PC-9 (cell line): ENCODE data around the gene FOXP1. TPM values are rescaled to one million over a fixed set of nuclear protein-coding genes. Genes with fewer than 3 reads are reported as not detected.

Source experiments
- BruUV-seq: library from RNA; stranded (reverse); fragments of 400-500 nt; replicated peaks from 2 replicates; lab custom pipeline; 2021; lab: Mats Ljungman, UMichigan
- CTCF ChIA-PET: fragments of 300-600 bp; sonication (Branson Sonifier 250); formaldehyde crosslinking; loops from one replicate; lab custom pipeline; 2022; ENCODE audit warnings: antibody characterized with exemption; lab: Charles Lee
- POLR2A ChIA-PET: fragments of 300-600 bp; sonication (Branson Sonifier 250); formaldehyde crosslinking; loops from one replicate; lab custom pipeline; 2022; ENCODE audit warnings: antibody characterized with exemption; ENCODE audit not compliant: unreplicated experiment; lab: Charles Lee
- DNase-seq, 2 experiments: peaks; one replicate each; pipeline versions ENCODE4 v3.0.0 to v3.0.0-alpha.2; 2015 to 2022; ENCODE audit warnings: mixed read lengths in 1 of 2
- H2AFZ ChIP-seq: fragments of 200-600 bp; sonication (generic); 2 replicates; pipeline ENCODE4 v1.8.1; 2017; ENCODE audit warnings: antibody characterized with exemption
- H3F3A ChIP-seq: fragments of 200-600 bp; sonication (generic); 2 replicates; pipeline ENCODE4 v1.8.1; 2017; ENCODE audit warnings: antibody characterized with exemption, mild to moderate bottlenecking, low read depth; ENCODE audit not compliant: insufficient read depth
- H3K27ac ChIP-seq: fragments of 200-600 bp; sonication (generic); 2 replicates; pipeline ENCODE4 v1.6.1; 2016; ENCODE audit warnings: mixed run types
- H3K27me3 ChIP-seq: fragments of 200-600 bp; sonication (generic); 2 replicates; pipeline ENCODE4 v1.6.1; 2016; ENCODE audit warnings: low read depth, mixed run types; ENCODE audit not compliant: insufficient read depth
- H3K36me3 ChIP-seq: fragments of 200-600 bp; sonication (generic); 2 replicates; pipeline ENCODE4 v1.6.1; 2016; ENCODE audit warnings: low read depth, mixed run types
- H3K4me1 ChIP-seq: fragments of 200-600 bp; sonication (generic); replicated peaks from 2 replicates; pipeline ENCODE4 v1.6.1; 2016; ENCODE audit warnings: mixed run types; ENCODE audit not compliant: insufficient read depth
- H3K4me2 ChIP-seq: fragments of 200-600 bp; sonication (generic); 2 replicates; pipeline ENCODE4 v1.6.1; 2017; ENCODE audit warnings: mixed run types
- H3K4me3 ChIP-seq: fragments of 200-600 bp; sonication (generic); 2 replicates; pipeline ENCODE4 v1.6.1; 2016; ENCODE audit warnings: mixed run types
- H3K79me2 ChIP-seq: fragments of 200-600 bp; sonication (generic); 2 replicates; pipeline ENCODE4 v1.6.1; 2017; ENCODE audit warnings: low read depth, mixed run types
- H3K9me2 ChIP-seq: fragments of 200-600 bp; sonication (generic); 2 replicates; pipeline ENCODE4 v1.8.1; 2017; ENCODE audit warnings: mild to moderate bottlenecking; ENCODE audit not compliant: insufficient read depth
- H3K9me3 ChIP-seq: fragments of 200-600 bp; sonication (generic); 2 replicates; pipeline ENCODE4 v1.8.1; 2016; ENCODE audit warnings: low read depth; ENCODE audit not compliant: insufficient read depth
- H4K20me1 ChIP-seq: fragments of 200-600 bp; sonication (generic); 2 replicates; pipeline ENCODE4 v1.8.1; 2017; ENCODE audit not compliant: insufficient read depth
- EZH2 ChIP-seq: fragments of 200-600 bp; sonication (generic); IDR thresholded peaks from 2 replicates; pipeline ENCODE4 v1.8.0; 2017; ENCODE audit warnings: antibody characterized with exemption, low read depth
- intact Hi-C: fragments of 100-400 bp; cut with micrococcal nuclease; formaldehyde crosslinking; loops from one replicate; pipeline ENCODE4 v1.10.0; 2022; ENCODE audit not compliant: unreplicated experiment
- total RNA-seq: library from RNA; stranded (reverse); gene quantifications from 2 replicates; pipeline ENCODE4 v1.2.3, GENCODE V29; 2021
- TF ChIP-seq, protein P1 (sequence below): fragments of 200-600 bp; sonication (generic); conservative IDR thresholded peaks from 2 replicates; pipeline ENCODE4 v1.6.1; 2017; ENCODE audit warnings: mixed run types, antibody characterized with exemption, mild to moderate bottlenecking, moderate library complexity

Gene FOXP1
- total RNA-seq, 1 experiment from 2014 or later, result 33.3 TPM

DNA sequence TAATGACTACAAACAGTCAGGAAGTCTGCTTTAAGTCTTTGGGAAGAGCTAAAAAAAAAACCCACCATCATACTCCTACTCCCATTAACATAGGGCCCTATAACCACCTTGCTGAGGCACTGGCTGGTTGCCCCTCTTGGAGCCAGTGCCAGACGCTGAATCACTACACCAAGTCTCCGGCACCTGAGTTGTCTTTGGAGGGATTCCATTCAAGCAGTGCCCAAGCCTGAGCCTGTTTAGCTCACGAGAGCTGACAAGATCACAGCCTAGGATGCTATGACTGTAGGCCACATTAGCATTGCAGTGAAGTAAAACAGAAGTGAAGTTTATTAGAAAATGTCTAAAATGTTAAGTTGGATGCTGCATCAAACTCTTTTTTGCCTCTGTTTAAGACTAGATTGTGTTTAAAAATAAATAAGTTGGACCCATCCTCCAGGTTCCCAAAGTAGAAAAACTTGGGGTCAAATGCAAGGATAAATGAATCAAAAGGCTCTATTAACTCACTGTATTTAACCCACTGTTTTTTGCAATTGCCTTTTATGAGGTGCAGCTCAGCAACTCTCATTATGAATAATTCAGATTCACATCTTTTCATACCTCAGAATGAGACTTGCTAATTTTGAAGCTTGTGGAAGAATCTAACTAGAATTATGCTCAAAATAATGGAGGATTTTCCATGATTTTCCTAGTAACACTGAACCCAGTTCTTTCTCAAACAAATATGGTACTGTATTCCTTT is 461.9 kb downstream of the FOXP1 start:
- H2AFZ ChIP-seq, result no peak overlapping the region
- no peaks in the 10 kb centered on the region for H3K9me3 ChIP-seq
- ChIA-PET CTCF (no interaction called here), POLR2A (interaction anchor here (0.5 kb wide), 1 partner anchor 463 kb away, joined by 7 read pairs; no protein-coding TSS in a partner anchor)
- no peak overlapping the region for H3K4me3 ChIP-seq
- H3K4me2 ChIP-seq, result no peak overlapping the region
- no peak overlapping the region for H3K27ac ChIP-seq
- H3K79me2 ChIP-seq, result no peaks in the 10 kb centered on the region
- no peaks in the 10 kb centered on the region for H3F3A ChIP-seq
- TF ChIP-seq EZH2, result no peak
- TF ChIP-seq, protein P1, sequence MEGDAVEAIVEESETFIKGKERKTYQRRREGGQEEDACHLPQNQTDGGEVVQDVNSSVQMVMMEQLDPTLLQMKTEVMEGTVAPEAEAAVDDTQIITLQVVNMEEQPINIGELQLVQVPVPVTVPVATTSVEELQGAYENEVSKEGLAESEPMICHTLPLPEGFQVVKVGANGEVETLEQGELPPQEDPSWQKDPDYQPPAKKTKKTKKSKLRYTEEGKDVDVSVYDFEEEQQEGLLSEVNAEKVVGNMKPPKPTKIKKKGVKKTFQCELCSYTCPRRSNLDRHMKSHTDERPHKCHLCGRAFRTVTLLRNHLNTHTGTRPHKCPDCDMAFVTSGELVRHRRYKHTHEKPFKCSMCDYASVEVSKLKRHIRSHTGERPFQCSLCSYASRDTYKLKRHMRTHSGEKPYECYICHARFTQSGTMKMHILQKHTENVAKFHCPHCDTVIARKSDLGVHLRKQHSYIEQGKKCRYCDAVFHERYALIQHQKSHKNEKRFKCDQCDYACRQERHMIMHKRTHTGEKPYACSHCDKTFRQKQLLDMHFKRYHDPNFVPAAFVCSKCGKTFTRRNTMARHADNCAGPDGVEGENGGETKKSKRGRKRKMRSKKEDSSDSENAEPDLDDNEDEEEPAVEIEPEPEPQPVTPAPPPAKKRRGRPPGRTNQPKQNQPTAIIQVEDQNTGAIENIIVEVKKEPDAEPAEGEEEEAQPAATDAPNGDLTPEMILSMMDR, result no peak
- no peaks in the 10 kb centered on the region for H4K20me1 ChIP-seq
- no peak for DNase-seq
- no TSS peak for BruUV-seq
- H3K27me3 ChIP-seq, result no peaks in the 10 kb centered on the region
- intact Hi-C loops, result no loop called here
- no peaks in the 10 kb centered on the region for H3K4me1 ChIP-seq
- no peaks in the 10 kb centered on the region for H3K36me3 ChIP-seq
- H3K9me2 ChIP-seq, result no peaks in the 10 kb centered on the region

DNA sequence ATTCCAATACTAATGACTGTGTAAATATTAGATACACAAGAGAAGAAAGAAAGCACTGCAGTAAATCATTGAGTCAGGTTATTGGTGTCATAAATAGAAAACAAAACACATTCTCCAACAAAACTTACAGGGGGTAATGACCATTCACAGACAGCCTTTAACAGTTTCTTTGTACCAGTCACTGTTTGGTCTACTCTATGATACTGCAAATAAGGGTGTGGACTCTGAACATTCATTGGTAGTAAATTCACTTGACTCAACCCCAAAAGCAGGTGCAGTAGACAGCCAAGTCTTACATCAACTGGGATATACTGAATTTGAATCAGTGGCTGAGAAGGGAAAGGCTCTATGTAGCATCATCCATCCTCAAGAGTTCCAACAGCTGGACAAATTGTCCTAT is 463.5 kb downstream of the FOXP1 start:
- H3K4me2 ChIP-seq, result no peak overlapping the region

DNA sequence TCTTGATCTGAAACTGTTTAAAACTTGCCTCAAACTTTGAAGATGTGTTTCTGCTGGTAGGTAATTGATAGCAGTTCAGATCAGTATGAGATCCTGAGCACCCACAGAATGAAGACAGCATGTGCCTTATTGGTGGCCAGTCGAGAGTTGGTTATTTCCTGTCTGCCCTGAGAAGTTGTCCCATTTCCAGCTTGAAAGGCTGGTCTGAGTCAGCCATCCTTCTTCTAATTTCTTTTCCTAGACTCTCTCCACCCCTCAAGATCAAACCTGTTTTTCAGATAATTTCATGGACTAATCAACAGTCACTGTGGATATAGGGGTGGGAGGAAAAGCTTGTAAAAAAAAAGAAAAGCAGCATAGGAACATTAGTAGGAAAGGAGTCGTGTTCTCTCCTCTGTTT is 464.4 kb downstream of the FOXP1 start:
- no peak overlapping the region for H3K4me2 ChIP-seq
- no peaks in the 10 kb centered on the region for H3K4me1 ChIP-seq
- ChIA-PET POLR2A (no interaction called here), CTCF (no interaction called here)
- no peak overlapping the region for H2AFZ ChIP-seq
- intact Hi-C loops, result no loop called here
- DNase-seq, result no peak
- no TSS peak for BruUV-seq
- H3K27ac ChIP-seq, result no peak overlapping the region
- no peaks in the 10 kb centered on the region for H3K79me2 ChIP-seq
- H3K4me3 ChIP-seq, result no peak overlapping the region
- TF ChIP-seq EZH2, result no peak
- TF ChIP-seq, protein P1, result no peak
- no peaks in the 10 kb centered on the region for H3K27me3 ChIP-seq
- H3K9me2 ChIP-seq, result no peaks in the 10 kb centered on the region
- H3K9me3 ChIP-seq, result no peaks in the 10 kb centered on the region
- H3K36me3 ChIP-seq, result no peaks in the 10 kb centered on the region
- no peaks in the 10 kb centered on the region for H3F3A ChIP-seq
- H4K20me1 ChIP-seq, result no peaks in the 10 kb centered on the region

More for the DNA sequence above, 463.5 kb downstream of the FOXP1 start:
- Histone ChIP-seq H3K27ac (no peak overlapping the region), H3K79me2 (no peaks in the 10 kb centered on the region), H3K9me3 (no peaks in the 10 kb centered on the region), H4K20me1 (no peaks in the 10 kb centered on the region), H3K36me3 (no peaks in the 10 kb centered on the region), H3K4me3 (no peak overlapping the region), H3K27me3 (no peaks in the 10 kb centered on the region), H3K9me2 (no peaks in the 10 kb centered on the region), H2AFZ (no peak overlapping the region), H3F3A (no peaks in the 10 kb centered on the region), H3K4me1 (no peaks in the 10 kb centered on the region)
- CTCF ChIA-PET, result no interaction called here
- BruUV-seq, result no TSS peak
- TF ChIP-seq EZH2, result no peak
- TF ChIP-seq, protein P1, result no peak
- no peak for DNase-seq
- intact Hi-C loops, result no loop called here
- POLR2A ChIA-PET, result no interaction called here
